Endodermal cell (in vitro differentiated cells): ENCODE data around the gene NPTX1. TPM values are rescaled to one million over a fixed set of nuclear protein-coding genes. Genes with fewer than 3 reads are reported as not detected.

ENCODE experiments used
- DNase-seq: peaks from one replicate; pipeline ENCODE4 v3.0.0-alpha.2; 2017
- H3K27ac ChIP-seq: 2 replicates; pipeline ENCODE4 v1.5.1; 2013; ENCODE audit warnings: mild to moderate bottlenecking, low read depth, low read length, moderate library complexity
- H3K27me3 ChIP-seq: 2 replicates; pipeline ENCODE4 v1.6.1; 2013; ENCODE audit warnings: mild to moderate bottlenecking, low read length, moderate library complexity; ENCODE audit not compliant: insufficient read depth, control insufficient read depth, poor library complexity, severe bottlenecking
- H3K36me3 ChIP-seq: 2 replicates; pipeline ENCODE4 v1.7.0; 2013; ENCODE audit warnings: mild to moderate bottlenecking, low read length, moderate library complexity; ENCODE audit not compliant: control insufficient read depth, insufficient read depth
- H3K4me1 ChIP-seq: one replicate; pipeline ENCODE4 v1.7.0; 2013; ENCODE audit warnings: low read length; ENCODE audit not compliant: control insufficient read depth, insufficient read depth
- H3K4me3 ChIP-seq: 2 replicates; pipeline ENCODE4 v1.5.1; 2013; ENCODE audit warnings: mild to moderate bottlenecking, low read length, moderate library complexity
- H3K9ac ChIP-seq: 2 replicates; pipeline ENCODE4 v1.6.1; 2013; ENCODE audit warnings: mild to moderate bottlenecking, low read length, moderate library complexity; ENCODE audit not compliant: poor library complexity, severe bottlenecking; ENCODE audit errors: extremely low read depth
- H3K9me3 ChIP-seq: 2 replicates; pipeline ENCODE4 v1.6.1; 2013; ENCODE audit warnings: mild to moderate bottlenecking, low read length, moderate library complexity; ENCODE audit not compliant: control insufficient read depth
- H3K27ac Mint-ChIP-seq: 2 replicates; pipeline ENCODE4 v1.8.0; 2020; ENCODE audit warnings: mixed read lengths
- H3K27me3 Mint-ChIP-seq: 2 replicates; pipeline ENCODE4 v1.8.0; 2021; ENCODE audit warnings: mild to moderate bottlenecking, mixed read lengths; ENCODE audit not compliant: insufficient read depth
- H3K36me3 Mint-ChIP-seq: 2 replicates; pipeline ENCODE4 v1.8.0; 2020; ENCODE audit warnings: low read depth, mixed read lengths
- H3K4me1 Mint-ChIP-seq: 2 replicates; pipeline ENCODE4 v1.8.0; 2020; ENCODE audit warnings: mixed read lengths
- H3K4me3 Mint-ChIP-seq: 2 replicates; pipeline ENCODE4 v1.8.0; 2020; ENCODE audit warnings: mild to moderate bottlenecking, moderate library complexity, mixed read lengths
- H3K9me3 Mint-ChIP-seq: 2 replicates; pipeline ENCODE4 v1.8.0; 2020; ENCODE audit warnings: mild to moderate bottlenecking, mixed read lengths
- CTCF ChIP-seq: fragments of 200-600 bp; sonication (generic); conservative IDR thresholded peaks from 2 replicates; pipeline ENCODE4 v1.5.0; 2021; ENCODE audit warnings: antibody characterized with exemption, mild to moderate bottlenecking
- WGBS, 2 experiments: methylation state at CpG; one replicate each; pipeline versions ENCODE4 v1.1.5 to v1.1.7; 2013; ENCODE audit warnings: missing lambda C conversion rate in 2 of 2, mixed read lengths in 1 of 2; ENCODE audit not compliant: insufficient coverage in 1 of 2, insufficient read length in 1 of 2; 5-methylcytosine and 5-hydroxymethylcytosine counted together
- total RNA-seq, 2 donors: library from RNA; stranded (reverse); fragmentation: NEBNext Ultra II Directional in 1 of 2; extraction: Animal tissue kit (Norgen Biotek cat#: 25700) in 1 of 2; gene quantifications; 2 replicates in 1 of 2; 3 replicates in 1 of 2; pipeline ENCODE4 v1.2.1, GENCODE V29; 2021

NPTX1 gene
- total RNA-seq, 2 donors from 2014 or later: 0.24 to 2.3 TPM

- no peaks in the 10 kb centered on the region for H3K4me1 ChIP-seq
- H3K27ac ChIP-seq: no peak overlapping the region
- no peak for DNase-seq
- no peak overlapping the region for H3K4me3 Mint-ChIP-seq
- H3K9me3 ChIP-seq: no peaks in the 10 kb centered on the region
- H3K9me3 Mint-ChIP-seq: no peaks in the 10 kb centered on the region
- no peaks in the 10 kb centered on the region for H3K36me3 ChIP-seq
- H3K36me3 Mint-ChIP-seq: no peaks in the 10 kb centered on the region
- no peak for TF ChIP-seq CTCF
- WGBS, 2 experiments: 71 to 80% methylated on average over 5 to 15 of the region's 15 CpGs
- H3K27me3 ChIP-seq: no peaks in the 10 kb centered on the region
- H3K27me3 Mint-ChIP-seq: peaks cover 4% of the 10 kb centered on the region
- H3K4me3 ChIP-seq: no peak overlapping the region
- H3K9ac ChIP-seq: no peak overlapping the region
- no peak overlapping the region for H3K27ac Mint-ChIP-seq
- no peaks in the 10 kb centered on the region for H3K4me1 Mint-ChIP-seq
Observed at GRCh38 chr17:80432350-80432955, 44.0 kb downstream of the NPTX1 start.

- TF ChIP-seq CTCF: no peak
- WGBS, 2 experiments: 87 to 92% methylated on average over 17 to 29 of the region's 29 CpGs
- Mint-ChIP-seq H3K4me3 (no peak overlapping the region), H3K36me3 (no peaks in the 10 kb centered on the region), H3K27me3 (peaks cover 4% of the 10 kb centered on the region), H3K4me1 (peaks cover 4% of the 10 kb centered on the region), H3K27ac (no peak overlapping the region), H3K9me3 (no peaks in the 10 kb centered on the region)
- H3K4me3 ChIP-seq: no peak overlapping the region
- no peaks in the 10 kb centered on the region for H3K27me3 ChIP-seq
- no peaks in the 10 kb centered on the region for H3K9me3 ChIP-seq
- H3K9ac ChIP-seq: no peak overlapping the region
- no peaks in the 10 kb centered on the region for H3K36me3 ChIP-seq
- DNase-seq: no peak
- no peak overlapping the region for H3K27ac ChIP-seq
- H3K4me1 ChIP-seq: peaks cover 5% of the 10 kb centered on the region
Observed at GRCh38 chr17:80431246-80432195, 44.9 kb downstream of the NPTX1 start.

- Mint-ChIP-seq H3K27ac (no peak overlapping the region), H3K27me3 (no peaks in the 10 kb centered on the region), H3K4me1 (peaks cover 4% of the 10 kb centered on the region), H3K4me3 (no peak overlapping the region), H3K9me3 (no peaks in the 10 kb centered on the region), H3K36me3 (no peaks in the 10 kb centered on the region)
- WGBS, 2 experiments: 92 to 97% methylated on average over 6 to 15 of the region's 15 CpGs
- Histone ChIP-seq H3K27ac (no peak overlapping the region), H3K36me3 (no peaks in the 10 kb centered on the region), H3K4me1 (peaks cover 5% of the 10 kb centered on the region), H3K4me3 (no peak overlapping the region), H3K9me3 (no peaks in the 10 kb centered on the region), H3K27me3 (no peaks in the 10 kb centered on the region), H3K9ac (no peak overlapping the region)
- TF ChIP-seq CTCF: no peak
- DNase-seq: no peak
Observed at GRCh38 chr17:80430446-80431245, 45.8 kb downstream of the NPTX1 start.
